Neural progenitor cell (in vitro differentiated cells): ENCODE results near the gene CHMP6. TPM values are rescaled to one million over a fixed set of nuclear protein-coding genes. Genes with fewer than 3 reads are reported as not detected.
"Not testable (repeated sequence)": the region's sequence is repeated elsewhere in the genome, so short reads cannot be mapped to it uniquely, and the experiment has no call there.

Source experiments
- DNase-seq: peaks from one replicate; pipeline ENCODE4 v3.0.0-alpha.2; 2016; ENCODE audit warnings: low spot score
- H2AFZ ChIP-seq: fragments of 200-600 bp; sonication (generic); replicated peaks from 2 replicates; pipeline ENCODE4 v1.6.1; 2016; ENCODE audit warnings: antibody characterized with exemption
- H3F3A ChIP-seq: fragments of 200-600 bp; sonication (generic); 2 replicates; pipeline ENCODE4 v1.6.1; 2016; ENCODE audit warnings: antibody characterized with exemption, low read depth
- H3K27ac ChIP-seq: fragments of 200-600 bp; sonication (generic); 2 replicates; pipeline ENCODE4 v1.5.1; 2016; ENCODE audit warnings: mild to moderate bottlenecking
- H3K27me3 ChIP-seq: fragments of 200-600 bp; sonication (generic); 2 replicates; pipeline ENCODE4 v1.6.1; 2016; ENCODE audit warnings: mild to moderate bottlenecking, moderate library complexity
- H3K36me3 ChIP-seq: fragments of 200-600 bp; sonication (generic); 2 replicates; pipeline ENCODE4 v1.5.1; 2016
- H3K4me1 ChIP-seq: fragments of 200-600 bp; sonication (generic); 2 replicates; pipeline ENCODE4 v1.6.1; 2016; ENCODE audit warnings: mixed run types
- H3K4me2 ChIP-seq: fragments of 200-600 bp; sonication (generic); 2 replicates; pipeline ENCODE4 v1.6.1; 2016
- H3K4me3 ChIP-seq: fragments of 200-600 bp; sonication (generic); 2 replicates; pipeline ENCODE4 v1.5.1; 2016
- H3K79me2 ChIP-seq: fragments of 200-600 bp; sonication (generic); 2 replicates; pipeline ENCODE4 v1.6.1; 2016; ENCODE audit warnings: low read depth
- H3K9ac ChIP-seq: fragments of 200-600 bp; sonication (generic); 2 replicates; pipeline ENCODE4 v1.6.1; 2016
- H3K9me3 ChIP-seq: fragments of 200-600 bp; sonication (generic); 2 replicates; pipeline ENCODE4 v1.5.1; 2016; ENCODE audit warnings: low read depth
- H4K20me1 ChIP-seq: fragments of 200-600 bp; sonication (generic); 2 replicates; pipeline ENCODE4 v1.6.1; 2016; ENCODE audit warnings: low read depth
- H3K27ac Mint-ChIP-seq: 3 replicates; pipeline ENCODE4 v1.8.0; 2021; ENCODE audit warnings: mixed read lengths
- H3K27me3 Mint-ChIP-seq: 2 replicates; pipeline ENCODE4 v1.8.0; 2022; ENCODE audit warnings: low read depth, mild to moderate bottlenecking, inconsistent platforms, moderate library complexity, mixed read lengths; ENCODE audit not compliant: insufficient read depth
- H3K36me3 Mint-ChIP-seq: 3 replicates; pipeline ENCODE4 v1.8.0; 2021; ENCODE audit warnings: mixed read lengths
- H3K4me1 Mint-ChIP-seq: 3 replicates; pipeline ENCODE4 v1.8.0; 2021; ENCODE audit warnings: mixed read lengths
- H3K4me3 Mint-ChIP-seq: 3 replicates; pipeline ENCODE4 v1.8.0; 2021; ENCODE audit warnings: mild to moderate bottlenecking, moderate library complexity, mixed read lengths
- H3K9me3 Mint-ChIP-seq: 3 replicates; pipeline ENCODE4 v1.8.0; 2020; ENCODE audit warnings: mixed read lengths
- CTCF ChIP-seq: fragments of 200-600 bp; sonication (generic); IDR thresholded peaks from 2 replicates; pipeline ENCODE4 v1.5.1; 2017; ENCODE audit warnings: antibody characterized with exemption, mild to moderate bottlenecking
- EZH2 ChIP-seq: fragments of 200-600 bp; sonication (generic); IDR thresholded peaks from 2 replicates; pipeline ENCODE4 v1.6.1; 2017; ENCODE audit warnings: antibody characterized with exemption, mild to moderate bottlenecking, moderate library complexity
- EZH2phosphoT487 ChIP-seq: fragments of 200-600 bp; sonication (generic); IDR thresholded peaks from 2 replicates; pipeline ENCODE4 v1.6.1; 2017; ENCODE audit warnings: antibody characterized with exemption
- total RNA-seq: library from RNA; depleted of rRNA; stranded (reverse); fragments of >200 nt; gene quantifications from 2 replicates; pipeline ENCODE4 v1.2.3, GENCODE V29; 2015; ENCODE audit warnings: low replicate concordance

Gene CHMP6
- total RNA-seq, 1 donor from 2014 or later, result 11.5 TPM

- Mint-ChIP-seq H3K27me3 (no peaks in the 10 kb centered on the region), H3K36me3 (peaks cover 3% of the 10 kb centered on the region), H3K4me1 (peaks cover 43% of the 10 kb centered on the region), H3K4me3 (no peak overlapping the region), H3K9me3 (peaks cover 21% of the 10 kb centered on the region), H3K27ac (no peak overlapping the region)
- Histone ChIP-seq H3K27ac (no peak overlapping the region), H2AFZ (no peak overlapping the region), H3K36me3 (no peaks in the 10 kb centered on the region), H3K9ac (no peak overlapping the region), H3K4me3 (no peak overlapping the region), H3K4me1 (peaks cover 18% of the 10 kb centered on the region), H3K9me3 (peaks cover 8% of the 10 kb centered on the region), H3K27me3 (no peaks in the 10 kb centered on the region), H3K79me2 (no peaks in the 10 kb centered on the region), H3K4me2 (no peak overlapping the region), H3F3A (peaks cover 28% of the 10 kb centered on the region), H4K20me1 (no peaks in the 10 kb centered on the region)
- no peak for DNase-seq
- TF ChIP-seq CTCF (no peak), EZH2phosphoT487 (no peak), EZH2 (no peak)
Measured at GRCh38 chr17:81016575-81016974, 24.9 kb downstream of the CHMP6 start.

- H3K4me1 Mint-ChIP-seq, result peaks cover 39% of the 10 kb centered on the region
- H3K27ac ChIP-seq, result not testable (repeated sequence)
Measured at GRCh38 chr17:81017330-81017729, 25.7 kb downstream of the CHMP6 start.

GRCh38 chr17:81018044-81018802 lies 26.6 kb downstream of the CHMP6 start:
- peaks cover 3% of the 10 kb centered on the region for H3K27me3 ChIP-seq
- no peak overlapping the region for H3K9ac ChIP-seq
- H3K36me3 ChIP-seq, result no peaks in the 10 kb centered on the region
- peaks cover 8% of the 10 kb centered on the region for H3K9me3 ChIP-seq
- peak overlapping the region; percentile 45 for H3K4me2 ChIP-seq
- H3F3A ChIP-seq, result peaks cover 31% of the 10 kb centered on the region
- no peaks in the 10 kb centered on the region for H4K20me1 ChIP-seq
- H2AFZ ChIP-seq, result peak overlapping the region; percentile 40
- Mint-ChIP-seq H3K4me1 (peaks cover 35% of the 10 kb centered on the region), H3K36me3 (peaks cover 3% of the 10 kb centered on the region), H3K9me3 (peaks cover 16% of the 10 kb centered on the region), H3K27me3 (peaks cover 4% of the 10 kb centered on the region), H3K4me3 (peak overlapping the region; percentile 68), H3K27ac (peak overlapping the region; percentile 99)
- peak overlapping the region; percentile 80 for H3K27ac ChIP-seq
- peaks cover 18% of the 10 kb centered on the region for H3K4me1 ChIP-seq
- H3K79me2 ChIP-seq, result no peaks in the 10 kb centered on the region
- DNase-seq, result peak; percentile 82
- peak overlapping the region; percentile 1 for H3K4me3 ChIP-seq
- TF ChIP-seq EZH2phosphoT487 (no peak), CTCF (no peak), EZH2 (no peak)

More at GRCh38 chr17:81017330-81017729, 25.7 kb downstream of the CHMP6 start:
- not testable (repeated sequence) for H3K9me3 ChIP-seq, H3K4me2 ChIP-seq, H3K4me3 Mint-ChIP-seq, H3K27ac Mint-ChIP-seq, H3K79me2 ChIP-seq, H3K27me3 ChIP-seq, H2AFZ ChIP-seq, H3K9ac ChIP-seq, H3K36me3 ChIP-seq, H3K36me3 Mint-ChIP-seq, H4K20me1 ChIP-seq, H3K4me3 ChIP-seq, H3K27me3 Mint-ChIP-seq, DNase-seq
- H3F3A ChIP-seq, result peaks cover 30% of the 10 kb centered on the region
- peaks cover 18% of the 10 kb centered on the region for H3K4me1 ChIP-seq
- H3K9me3 Mint-ChIP-seq, result peaks cover 17% of the 10 kb centered on the region
